WTC11 (cell line): ENCODE data around the gene STAM. TPM values are rescaled to one million over a fixed set of nuclear protein-coding genes. Genes with fewer than 3 reads are reported as not detected.

Experiments
- ATAC-seq: fragments of 200-7000 bp; cut with Tn5 transposase; 2 replicates; pipeline ENCODE4 v1.10.0; 2021; ENCODE audit warnings: mild to moderate bottlenecking, moderate library complexity
- CTCF ChIA-PET: fragments of 300-600 bp; sonication (Branson Sonifier 250); formaldehyde crosslinking; loops from one replicate; lab custom pipeline; 2021; ENCODE audit warnings: antibody characterized with exemption; lab: Charles Lee
- POLR2A ChIA-PET: fragments of 350-600 bp; sonication (Branson Sonifier 250); formaldehyde crosslinking; loops from one replicate; lab custom pipeline; 2021; ENCODE audit warnings: antibody characterized with exemption; lab: Charles Lee
- DNase-seq: peaks from one replicate; pipeline ENCODE4 v3.0.0; 2021; ENCODE audit warnings: low spot score
- H3K27ac Mint-ChIP-seq: 2 replicates; pipeline ENCODE4 v1.8.0; 2021; ENCODE audit warnings: mixed read lengths
- H3K27me3 Mint-ChIP-seq: 2 replicates; pipeline ENCODE4 v1.8.0; 2021; ENCODE audit warnings: low read depth, mild to moderate bottlenecking, moderate library complexity, mixed read lengths
- H3K36me3 Mint-ChIP-seq: 2 replicates; pipeline ENCODE4 v1.8.0; 2021; ENCODE audit warnings: mixed read lengths
- H3K4me1 Mint-ChIP-seq: 2 replicates; pipeline ENCODE4 v1.8.0; 2022; ENCODE audit warnings: mixed read lengths
- H3K4me3 Mint-ChIP-seq: 2 replicates; pipeline ENCODE4 v1.8.0; 2021; ENCODE audit warnings: mild to moderate bottlenecking, moderate library complexity, mixed read lengths
- H3K9me3 Mint-ChIP-seq: 2 replicates; pipeline ENCODE4 v1.8.0; 2021; ENCODE audit warnings: mixed read lengths
- CREB1 ChIP-seq: sonication (generic); formaldehyde crosslinking; IDR thresholded peaks from 2 replicates; pipeline ENCODE4 v1.8.0; 2023; ENCODE audit warnings: mild to moderate bottlenecking, missing genetic modification reagents
- EMX1 ChIP-seq: fragments of 250-450 bp; sonication (Bioruptor Pico); IDR thresholded peaks from 2 replicates; pipeline ENCODE4 v1.8.0; 2021; ENCODE audit warnings: mild to moderate bottlenecking
- FOXP1 ChIP-seq: sonication (generic); formaldehyde crosslinking; IDR thresholded peaks from 2 replicates; pipeline ENCODE4 v1.8.0; 2022; ENCODE audit warnings: missing genetic modification reagents, mild to moderate bottlenecking, moderate library complexity, borderline replicate concordance
- RORB ChIP-seq: fragments of 250-450 bp; sonication (Bioruptor Pico); IDR thresholded peaks from 2 replicates; pipeline ENCODE4 v1.9.0; 2021; ENCODE audit warnings: mild to moderate bottlenecking
- SMAD4 ChIP-seq: sonication (generic); formaldehyde crosslinking; IDR thresholded peaks from 2 replicates; pipeline ENCODE4 v1.8.0; 2022; ENCODE audit warnings: mild to moderate bottlenecking, missing genetic modification reagents
- TCF7 ChIP-seq: sonication (generic); formaldehyde crosslinking; IDR thresholded peaks from 2 replicates; pipeline ENCODE4 v1.8.0; 2022; ENCODE audit warnings: mild to moderate bottlenecking, low read depth, missing genetic modification reagents, moderate library complexity
- TEAD4 ChIP-seq: sonication (generic); formaldehyde crosslinking; IDR thresholded peaks from 2 replicates; pipeline ENCODE4 v1.8.0; 2022; ENCODE audit warnings: mild to moderate bottlenecking, missing genetic modification reagents
- ZNF423 ChIP-seq: fragments of 250-450 bp; sonication (Bioruptor Pico); IDR thresholded peaks from 2 replicates; pipeline ENCODE4 v2.1.2; 2022; ENCODE audit warnings: mild to moderate bottlenecking, moderate library complexity
- total RNA-seq: library from RNA; stranded (reverse); gene quantifications from 3 replicates; pipeline ENCODE4 v1.2.3, GENCODE V29; 2021
- TF ChIP-seq, protein P1 (sequence below): sonication (generic); formaldehyde crosslinking; IDR thresholded peaks from 2 replicates; pipeline ENCODE4 v1.8.1; 2023; ENCODE audit warnings: mild to moderate bottlenecking, moderate library complexity, missing genetic modification reagents
- TF ChIP-seq, protein P2 (sequence below): sonication (generic); formaldehyde crosslinking; conservative IDR thresholded peaks from 2 replicates; pipeline ENCODE4 v1.8.1; 2022; ENCODE audit warnings: mild to moderate bottlenecking, missing genetic modification reagents
- TF ChIP-seq, protein P3 (sequence below): sonication (generic); formaldehyde crosslinking; IDR thresholded peaks from 2 replicates; pipeline ENCODE4 v1.8.1; 2022; ENCODE audit warnings: low read depth, mild to moderate bottlenecking, moderate library complexity, missing genetic modification reagents, borderline replicate concordance
- TF ChIP-seq, protein P4 (sequence below): sonication (generic); formaldehyde crosslinking; IDR thresholded peaks from 2 replicates; pipeline ENCODE4 v1.8.0; 2022; ENCODE audit warnings: mild to moderate bottlenecking, missing genetic modification reagents
- TF ChIP-seq, protein P5 (sequence below): sonication (generic); formaldehyde crosslinking; IDR thresholded peaks from 2 replicates; pipeline ENCODE4 v1.8.0; 2023; ENCODE audit warnings: missing genetic modification reagents
- TF ChIP-seq, protein P6 (sequence below): sonication (generic); formaldehyde crosslinking; IDR thresholded peaks from 2 replicates; pipeline ENCODE4 v1.8.1; 2022; ENCODE audit warnings: mild to moderate bottlenecking, missing genetic modification reagents, moderate library complexity, borderline replicate concordance
- TF ChIP-seq, protein P7 (sequence below): sonication (generic); formaldehyde crosslinking; IDR thresholded peaks from 2 replicates; pipeline ENCODE4 v1.8.0; 2022; ENCODE audit warnings: mild to moderate bottlenecking, missing genetic modification reagents
- TF ChIP-seq, protein P8 (sequence below): fragments of 250-450 bp; sonication (Bioruptor Pico); conservative IDR thresholded peaks from 2 replicates; pipeline ENCODE4 v1.9.0; 2021; ENCODE audit warnings: mild to moderate bottlenecking
- TF ChIP-seq, protein P9 (sequence below): sonication (generic); formaldehyde crosslinking; IDR thresholded peaks from 2 replicates; pipeline ENCODE4 v1.8.1; 2022; ENCODE audit warnings: low read depth, missing genetic modification reagents, borderline replicate concordance

STAM gene
- total RNA-seq, 1 experiment from 2014 or later = 24.2 TPM

DNA sequence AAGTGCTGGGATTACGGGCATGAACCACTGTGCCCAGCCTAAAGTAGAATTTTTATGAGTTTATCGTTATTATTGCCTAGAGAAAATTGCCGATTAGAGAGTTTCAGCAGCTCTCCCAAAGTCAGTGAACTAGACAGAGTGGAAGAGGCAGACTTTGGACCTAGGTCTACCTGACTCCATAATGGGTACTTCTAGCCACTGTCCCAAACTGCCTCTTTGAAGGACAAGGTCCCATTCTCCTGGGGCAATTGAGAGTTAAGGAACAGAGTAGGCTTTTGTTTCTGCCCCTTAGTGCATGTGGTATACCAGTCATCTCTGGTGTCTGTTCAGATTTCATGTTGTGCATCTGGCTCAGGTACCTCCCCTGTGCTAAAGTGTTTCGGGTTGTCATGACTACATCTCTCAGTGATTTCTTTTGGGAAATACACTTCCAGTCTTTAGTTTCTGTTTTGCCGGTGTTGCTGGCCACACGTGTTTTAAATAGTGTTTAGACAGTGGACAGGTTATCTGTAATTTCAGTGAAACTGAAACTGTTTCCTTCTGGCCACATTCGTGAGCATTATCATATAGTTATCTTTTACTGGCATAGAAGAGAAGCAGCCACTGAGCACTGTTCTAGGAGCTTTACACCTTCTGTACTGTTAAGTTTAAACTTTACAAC lies 112.7 kb downstream of the STAM start:
- peaks cover 23% of the 10 kb centered on the region for H3K27me3 Mint-ChIP-seq
- CTCF ChIA-PET = no interaction called here

More for the DNA sequence above, 112.7 kb downstream of the STAM start:
- POLR2A ChIA-PET = no interaction called here
- Mint-ChIP-seq H3K9me3 (peaks cover 3% of the 10 kb centered on the region; the same call in 1 of the 2 replicates), H3K36me3 (no peaks in the 10 kb centered on the region), H3K4me1 (no peaks in the 10 kb centered on the region), H3K27ac (no peak overlapping the region), H3K4me3 (no peak overlapping the region)
- TF ChIP-seq CREB1 (no peak), TCF7 (CRISPR knock-in tag) (no peak), ZNF423 (CRISPR knock-in tag) (no peak), TEAD4 (CRISPR knock-in tag) (no peak), RORB (no peak), SMAD4 (no peak), EMX1 (CRISPR knock-in tag) (no peak), FOXP1 (no peak)
- TF ChIP-seq, protein P1, sequence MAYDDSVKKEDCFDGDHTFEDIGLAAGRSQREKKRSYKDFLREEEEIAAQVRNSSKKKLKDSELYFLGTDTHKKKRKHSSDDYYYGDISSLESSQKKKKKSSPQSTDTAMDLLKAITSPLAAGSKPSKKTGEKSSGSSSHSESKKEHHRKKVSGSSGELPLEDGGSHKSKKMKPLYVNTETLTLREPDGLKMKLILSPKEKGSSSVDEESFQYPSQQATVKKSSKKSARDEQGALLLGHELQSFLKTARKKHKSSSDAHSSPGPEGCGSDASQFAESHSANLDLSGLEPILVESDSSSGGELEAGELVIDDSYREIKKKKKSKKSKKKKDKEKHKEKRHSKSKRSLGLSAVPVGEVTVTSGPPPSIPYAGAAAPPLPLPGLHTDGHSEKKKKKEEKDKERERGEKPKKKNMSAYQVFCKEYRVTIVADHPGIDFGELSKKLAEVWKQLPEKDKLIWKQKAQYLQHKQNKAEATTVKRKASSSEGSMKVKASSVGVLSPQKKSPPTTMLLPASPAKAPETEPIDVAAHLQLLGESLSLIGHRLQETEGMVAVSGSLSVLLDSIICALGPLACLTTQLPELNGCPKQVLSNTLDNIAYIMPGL (CRISPR knock-in tag) = no peak
- TF ChIP-seq, protein P2, sequence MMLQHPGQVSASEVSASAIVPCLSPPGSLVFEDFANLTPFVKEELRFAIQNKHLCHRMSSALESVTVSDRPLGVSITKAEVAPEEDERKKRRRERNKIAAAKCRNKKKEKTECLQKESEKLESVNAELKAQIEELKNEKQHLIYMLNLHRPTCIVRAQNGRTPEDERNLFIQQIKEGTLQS = no peak
- TF ChIP-seq, protein P3, sequence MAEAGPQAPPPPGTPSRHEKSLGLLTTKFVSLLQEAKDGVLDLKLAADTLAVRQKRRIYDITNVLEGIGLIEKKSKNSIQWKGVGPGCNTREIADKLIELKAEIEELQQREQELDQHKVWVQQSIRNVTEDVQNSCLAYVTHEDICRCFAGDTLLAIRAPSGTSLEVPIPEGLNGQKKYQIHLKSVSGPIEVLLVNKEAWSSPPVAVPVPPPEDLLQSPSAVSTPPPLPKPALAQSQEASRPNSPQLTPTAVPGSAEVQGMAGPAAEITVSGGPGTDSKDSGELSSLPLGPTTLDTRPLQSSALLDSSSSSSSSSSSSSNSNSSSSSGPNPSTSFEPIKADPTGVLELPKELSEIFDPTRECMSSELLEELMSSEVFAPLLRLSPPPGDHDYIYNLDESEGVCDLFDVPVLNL (CRISPR knock-in tag) = no peak
- TF ChIP-seq, protein P4, sequence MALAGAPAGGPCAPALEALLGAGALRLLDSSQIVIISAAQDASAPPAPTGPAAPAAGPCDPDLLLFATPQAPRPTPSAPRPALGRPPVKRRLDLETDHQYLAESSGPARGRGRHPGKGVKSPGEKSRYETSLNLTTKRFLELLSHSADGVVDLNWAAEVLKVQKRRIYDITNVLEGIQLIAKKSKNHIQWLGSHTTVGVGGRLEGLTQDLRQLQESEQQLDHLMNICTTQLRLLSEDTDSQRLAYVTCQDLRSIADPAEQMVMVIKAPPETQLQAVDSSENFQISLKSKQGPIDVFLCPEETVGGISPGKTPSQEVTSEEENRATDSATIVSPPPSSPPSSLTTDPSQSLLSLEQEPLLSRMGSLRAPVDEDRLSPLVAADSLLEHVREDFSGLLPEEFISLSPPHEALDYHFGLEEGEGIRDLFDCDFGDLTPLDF = no peak
- TF ChIP-seq, protein P5, sequence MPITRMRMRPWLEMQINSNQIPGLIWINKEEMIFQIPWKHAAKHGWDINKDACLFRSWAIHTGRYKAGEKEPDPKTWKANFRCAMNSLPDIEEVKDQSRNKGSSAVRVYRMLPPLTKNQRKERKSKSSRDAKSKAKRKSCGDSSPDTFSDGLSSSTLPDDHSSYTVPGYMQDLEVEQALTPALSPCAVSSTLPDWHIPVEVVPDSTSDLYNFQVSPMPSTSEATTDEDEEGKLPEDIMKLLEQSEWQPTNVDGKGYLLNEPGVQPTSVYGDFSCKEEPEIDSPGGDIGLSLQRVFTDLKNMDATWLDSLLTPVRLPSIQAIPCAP (CRISPR knock-in tag) = no peak
- TF ChIP-seq, protein P6, sequence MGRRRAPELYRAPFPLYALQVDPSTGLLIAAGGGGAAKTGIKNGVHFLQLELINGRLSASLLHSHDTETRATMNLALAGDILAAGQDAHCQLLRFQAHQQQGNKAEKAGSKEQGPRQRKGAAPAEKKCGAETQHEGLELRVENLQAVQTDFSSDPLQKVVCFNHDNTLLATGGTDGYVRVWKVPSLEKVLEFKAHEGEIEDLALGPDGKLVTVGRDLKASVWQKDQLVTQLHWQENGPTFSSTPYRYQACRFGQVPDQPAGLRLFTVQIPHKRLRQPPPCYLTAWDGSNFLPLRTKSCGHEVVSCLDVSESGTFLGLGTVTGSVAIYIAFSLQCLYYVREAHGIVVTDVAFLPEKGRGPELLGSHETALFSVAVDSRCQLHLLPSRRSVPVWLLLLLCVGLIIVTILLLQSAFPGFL = no peak
- TF ChIP-seq, protein P7, sequence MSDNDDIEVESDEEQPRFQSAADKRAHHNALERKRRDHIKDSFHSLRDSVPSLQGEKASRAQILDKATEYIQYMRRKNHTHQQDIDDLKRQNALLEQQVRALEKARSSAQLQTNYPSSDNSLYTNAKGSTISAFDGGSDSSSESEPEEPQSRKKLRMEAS (CRISPR knock-in tag) = no peak
- TF ChIP-seq, protein P8, sequence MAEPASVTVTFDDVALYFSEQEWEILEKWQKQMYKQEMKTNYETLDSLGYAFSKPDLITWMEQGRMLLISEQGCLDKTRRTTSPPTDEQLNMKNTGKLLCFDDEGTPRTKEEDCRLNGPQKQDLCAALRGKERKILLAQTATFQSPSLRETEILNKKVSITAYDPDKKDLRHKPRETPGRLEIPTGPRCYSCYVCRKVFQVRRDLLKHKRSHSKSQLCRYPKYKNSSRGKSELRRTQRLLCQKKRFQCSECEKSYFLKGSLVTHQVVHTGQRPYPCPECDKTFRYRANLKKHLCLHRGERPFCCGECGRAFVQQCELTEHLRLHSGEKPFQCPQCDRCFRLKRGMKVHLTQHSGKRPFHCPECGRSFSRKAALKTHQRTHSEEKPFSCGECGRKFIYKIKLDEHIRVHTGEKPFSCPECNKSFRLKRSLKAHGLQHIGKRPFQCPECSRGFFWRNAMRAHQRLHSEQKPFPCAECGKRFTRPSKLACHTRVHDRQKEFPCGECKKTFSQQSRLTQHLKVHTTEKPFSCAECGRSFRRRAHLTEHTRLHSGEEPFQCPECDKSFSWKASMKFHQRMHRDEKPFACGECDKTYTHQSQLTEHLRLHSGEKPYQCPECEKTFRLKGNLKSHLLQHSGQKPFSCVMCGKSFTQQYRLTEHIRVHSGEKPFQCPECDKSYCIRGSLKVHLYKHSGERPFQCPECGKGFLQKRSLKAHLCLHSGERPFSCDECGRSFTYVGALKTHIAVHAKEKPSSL (CRISPR knock-in tag) = no peak
- TF ChIP-seq, protein P9, sequence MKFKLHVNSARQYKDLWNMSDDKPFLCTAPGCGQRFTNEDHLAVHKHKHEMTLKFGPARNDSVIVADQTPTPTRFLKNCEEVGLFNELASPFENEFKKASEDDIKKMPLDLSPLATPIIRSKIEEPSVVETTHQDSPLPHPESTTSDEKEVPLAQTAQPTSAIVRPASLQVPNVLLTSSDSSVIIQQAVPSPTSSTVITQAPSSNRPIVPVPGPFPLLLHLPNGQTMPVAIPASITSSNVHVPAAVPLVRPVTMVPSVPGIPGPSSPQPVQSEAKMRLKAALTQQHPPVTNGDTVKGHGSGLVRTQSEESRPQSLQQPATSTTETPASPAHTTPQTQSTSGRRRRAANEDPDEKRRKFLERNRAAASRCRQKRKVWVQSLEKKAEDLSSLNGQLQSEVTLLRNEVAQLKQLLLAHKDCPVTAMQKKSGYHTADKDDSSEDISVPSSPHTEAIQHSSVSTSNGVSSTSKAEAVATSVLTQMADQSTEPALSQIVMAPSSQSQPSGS (CRISPR knock-in tag) = no peak
- DNase-seq = no peak
- no peak for ATAC-seq
